HCEC 1CT (cell line): ENCODE results near the gene LITAF.
"Not testable (repeated sequence)": the region's sequence is repeated elsewhere in the genome, so short reads cannot be mapped to it uniquely, and the experiment has no call there.

Experiments used
- DNase-seq: peaks from one replicate; pipeline ENCODE4 v3.0.0-alpha.2; 2017

LITAF gene

DNA sequence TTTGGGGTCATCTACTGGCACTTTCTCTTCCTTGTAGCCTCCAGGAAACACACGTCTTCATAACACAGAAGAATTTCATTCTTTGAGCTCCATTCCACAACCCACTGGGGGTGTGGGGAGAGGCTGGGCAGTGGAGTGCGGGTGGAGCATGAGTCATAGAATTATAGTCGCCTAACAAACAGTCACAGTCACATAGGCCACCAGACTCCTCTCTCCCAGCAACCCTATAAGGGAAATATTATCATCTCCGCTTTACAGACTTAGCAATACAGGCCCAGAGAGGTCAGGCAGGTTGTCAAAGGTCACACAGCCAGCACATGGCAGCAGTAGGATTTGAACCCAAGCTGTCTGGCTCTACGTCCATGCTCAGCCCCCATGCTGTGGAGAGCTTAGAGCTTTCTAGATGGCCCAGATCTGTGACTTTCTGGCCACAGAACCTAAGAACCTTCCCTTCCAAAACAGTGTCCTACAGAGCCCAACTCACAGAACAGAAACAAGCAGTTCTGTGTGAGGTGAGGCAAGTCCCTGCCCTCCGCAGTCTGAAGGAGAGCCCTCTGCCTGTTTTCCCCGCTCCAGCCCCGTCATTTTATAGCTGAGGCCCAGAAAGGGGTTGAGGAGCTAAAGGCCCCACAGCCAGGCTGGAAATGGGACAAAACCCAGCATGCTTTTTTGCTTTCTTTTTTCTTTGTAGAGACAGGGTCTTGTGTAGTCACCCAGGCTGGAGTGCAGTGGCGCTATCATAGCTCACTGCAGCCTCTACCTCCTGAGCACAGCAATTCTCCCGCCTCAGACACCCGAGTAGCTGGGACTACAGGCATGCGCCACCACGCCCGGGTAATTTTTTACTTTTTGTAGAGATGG is 10.7 kb upstream of the LITAF start:
- no peak for DNase-seq

DNA sequence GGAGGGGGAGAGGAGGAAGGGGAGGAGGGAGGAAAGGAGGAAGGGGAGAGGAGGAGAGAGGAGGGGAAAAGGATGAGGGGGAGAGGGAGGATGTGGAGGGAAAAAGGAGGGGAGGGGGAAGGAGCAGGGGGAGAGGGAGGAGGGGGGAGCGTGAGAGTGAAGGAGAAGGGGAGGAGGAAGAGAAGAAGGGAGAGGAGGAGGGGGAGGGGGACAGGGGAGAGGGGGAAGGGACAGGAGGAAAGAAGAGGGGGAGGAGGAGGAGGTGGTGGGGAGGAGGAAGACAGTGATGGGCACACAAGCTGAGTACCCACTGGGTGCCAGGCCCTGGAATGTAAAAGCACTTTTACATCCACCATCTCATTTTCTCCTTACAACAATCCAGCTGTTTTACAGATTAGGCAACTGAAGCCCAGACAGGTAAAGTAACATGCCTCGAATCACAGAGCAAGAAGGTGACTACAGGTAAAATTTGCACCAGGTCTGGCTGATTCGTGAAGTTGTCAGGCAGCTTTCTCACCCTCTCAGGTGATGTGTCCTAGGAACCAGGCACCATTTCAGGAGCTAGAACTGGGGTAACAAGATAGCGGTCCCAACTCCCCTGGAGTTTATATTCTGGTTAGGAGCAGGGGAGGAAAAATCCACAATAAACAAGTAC is 10.0 kb upstream of the LITAF start:
- DNase-seq: no peak

DNA sequence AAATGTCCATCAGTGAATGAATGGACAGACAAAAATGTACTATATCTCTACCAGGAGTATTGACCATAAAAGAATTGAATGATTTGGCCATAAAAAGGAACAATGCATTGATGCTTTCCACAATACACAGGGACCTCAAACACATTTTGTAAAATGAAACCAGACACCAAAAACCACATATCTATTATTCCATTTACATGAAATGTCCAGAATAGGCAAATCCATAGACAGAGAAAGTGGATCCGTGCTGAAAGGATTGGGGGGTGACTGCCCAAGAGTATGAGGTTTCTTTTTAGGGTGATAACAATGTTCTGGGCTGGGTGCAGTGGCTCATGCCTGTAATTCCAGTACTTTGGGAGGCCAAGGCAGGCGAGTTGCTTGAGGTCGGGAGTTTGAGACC is 6.9 kb upstream of the LITAF start:
- no peak for DNase-seq

DNA sequence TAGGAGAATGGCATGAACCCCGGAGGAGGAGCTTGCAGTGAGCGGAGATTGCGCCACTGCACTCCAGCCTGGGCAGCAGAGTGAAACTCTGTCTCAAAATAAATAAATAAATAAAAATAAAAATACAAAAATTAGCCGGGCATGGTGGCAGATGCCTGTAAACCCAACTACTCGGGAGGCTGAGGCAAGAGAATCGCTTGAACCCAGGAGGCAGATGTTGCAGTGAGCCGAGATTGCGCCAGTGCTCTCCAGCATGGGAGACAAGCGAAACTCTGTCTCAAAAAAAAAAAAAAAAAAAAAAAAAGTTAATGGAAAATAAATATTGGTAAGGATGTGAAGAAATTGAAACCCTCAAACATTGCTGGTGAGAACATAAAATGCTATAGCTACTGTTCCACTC is 6.4 kb upstream of the LITAF start:
- not testable (repeated sequence) for DNase-seq

DNA sequence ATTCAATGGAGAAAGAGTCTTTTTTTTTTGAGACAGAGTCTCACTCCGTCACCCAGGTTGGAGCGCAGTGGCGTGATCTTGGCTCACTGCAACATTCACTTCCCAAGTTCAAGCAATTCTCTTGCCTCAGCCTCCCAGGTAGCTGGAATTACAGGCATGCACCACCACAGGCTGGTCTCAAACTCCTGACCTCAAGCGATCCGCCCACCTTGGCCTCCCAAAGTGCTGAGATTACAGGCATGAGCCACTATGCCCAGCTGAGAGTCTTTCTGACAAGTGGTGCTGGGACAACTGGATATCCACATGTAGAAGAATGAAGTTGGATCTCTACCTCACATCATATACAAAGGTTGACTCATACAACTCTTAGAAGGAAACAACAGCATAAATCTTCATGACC is 4.9 kb upstream of the LITAF start:
- not testable (repeated sequence) for DNase-seq

DNA sequence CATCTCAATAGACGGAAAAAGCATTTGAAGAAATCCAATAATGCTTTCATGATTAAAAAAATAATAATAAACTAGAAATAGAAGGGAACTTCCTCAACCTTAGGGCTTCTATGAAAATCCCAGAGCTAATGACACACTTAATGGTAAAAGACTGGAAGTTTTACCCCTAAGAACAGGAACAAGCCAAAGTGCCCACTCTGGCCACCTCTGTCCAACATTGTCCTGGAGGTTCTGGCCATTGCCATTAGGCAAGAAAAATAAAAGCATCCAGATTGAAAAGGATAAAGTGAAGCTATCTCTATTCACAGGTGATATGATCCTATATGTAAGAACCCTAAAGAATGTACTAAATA is 2.5 kb upstream of the LITAF start:
- DNase-seq: no peak

DNA sequence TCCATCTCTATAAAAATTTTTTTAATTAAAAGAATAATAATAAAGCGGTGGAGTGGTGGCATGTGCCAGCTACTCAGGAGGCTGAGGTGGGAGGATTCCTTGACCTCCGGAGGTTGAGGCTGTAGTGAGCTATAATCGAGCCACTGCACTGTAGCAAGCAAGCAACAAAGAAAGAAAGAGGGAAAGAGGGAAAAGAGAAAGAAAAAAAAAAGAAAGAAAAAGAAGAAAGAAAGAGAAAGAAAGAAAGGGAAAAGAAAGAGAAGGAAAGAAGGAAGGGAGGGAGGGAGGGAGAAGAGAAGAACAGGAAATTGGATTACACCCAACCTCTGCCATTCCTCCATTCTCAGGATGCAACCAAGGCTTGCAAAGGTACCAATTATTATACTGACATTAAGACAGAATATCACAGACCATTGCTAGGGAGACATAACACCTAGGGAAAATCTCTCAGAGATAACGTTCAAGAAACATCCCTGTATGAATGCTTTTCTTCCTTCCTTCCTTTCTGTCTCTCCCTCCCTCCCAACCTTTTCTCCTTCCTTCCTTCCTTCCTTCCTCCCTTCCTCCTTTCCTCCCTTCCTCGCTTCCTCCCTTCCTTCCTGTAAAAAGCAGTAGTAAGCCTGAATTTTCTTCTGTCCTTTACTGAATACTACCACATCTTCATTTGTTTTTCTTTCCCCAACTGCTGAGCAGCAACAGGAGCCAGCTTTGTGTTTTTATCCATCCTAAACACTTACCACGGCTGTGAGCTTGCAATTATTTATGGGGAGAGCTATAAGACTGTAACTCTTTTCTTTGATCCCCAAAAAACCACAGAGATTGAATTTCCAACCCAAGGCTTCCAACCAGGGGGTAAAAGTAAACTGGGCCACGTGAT is 1.8 kb upstream of the LITAF start:
- DNase-seq: no peak

DNA sequence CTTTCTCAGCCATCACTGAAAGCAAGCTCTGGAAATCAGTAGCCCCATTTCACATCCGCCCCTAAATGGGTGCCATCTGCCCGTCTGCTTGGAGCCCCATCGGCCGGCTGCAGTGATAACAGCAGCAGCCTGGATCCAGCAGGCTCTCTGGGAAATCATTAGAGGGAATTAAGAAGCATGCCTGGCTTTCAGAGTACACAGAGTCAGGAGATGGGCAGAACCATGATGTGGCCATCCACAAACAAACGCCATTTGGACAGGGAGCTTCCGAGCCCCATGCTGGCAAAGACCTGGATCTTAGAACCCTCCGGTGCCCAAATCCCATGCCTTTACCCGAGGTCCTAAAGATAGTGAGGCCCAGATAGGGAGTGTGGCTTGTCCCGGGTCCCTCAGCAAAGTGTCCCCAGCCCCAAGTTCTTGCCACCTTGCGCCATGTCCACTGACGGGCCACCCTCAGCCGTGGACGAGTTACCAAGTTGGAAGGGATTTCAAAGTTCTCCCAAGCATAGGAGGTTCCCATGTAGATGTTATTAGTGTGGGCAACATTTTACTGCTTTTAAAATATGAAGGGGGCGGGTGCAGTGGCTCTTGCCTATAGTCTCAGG is 1.0 kb upstream of the LITAF start:
- no peak for DNase-seq

DNA sequence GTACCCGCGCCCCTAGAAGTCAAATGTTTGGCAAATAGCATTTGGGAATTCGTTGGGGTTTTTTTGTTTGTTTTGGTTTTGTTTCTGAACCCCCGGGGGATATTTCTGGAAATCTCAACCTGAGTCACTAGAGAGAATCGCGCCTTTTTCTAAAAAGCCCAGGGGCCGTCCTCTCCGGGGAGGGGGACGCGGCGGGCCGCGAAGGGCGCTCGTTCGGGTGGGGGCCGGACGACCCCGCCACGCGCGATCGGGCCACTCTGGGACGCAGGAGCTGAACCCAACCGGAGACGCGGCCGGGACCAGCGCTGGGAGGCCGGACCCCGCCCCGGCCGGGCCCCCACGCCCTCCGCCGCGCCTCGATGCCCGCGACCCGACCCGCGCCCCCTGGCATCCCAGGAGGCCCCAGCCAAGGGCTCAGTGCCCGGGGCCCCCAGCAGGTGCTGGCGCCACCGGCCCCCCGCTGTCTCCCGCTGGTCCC is 302 bp downstream of the LITAF start:
- no peak for DNase-seq

DNA sequence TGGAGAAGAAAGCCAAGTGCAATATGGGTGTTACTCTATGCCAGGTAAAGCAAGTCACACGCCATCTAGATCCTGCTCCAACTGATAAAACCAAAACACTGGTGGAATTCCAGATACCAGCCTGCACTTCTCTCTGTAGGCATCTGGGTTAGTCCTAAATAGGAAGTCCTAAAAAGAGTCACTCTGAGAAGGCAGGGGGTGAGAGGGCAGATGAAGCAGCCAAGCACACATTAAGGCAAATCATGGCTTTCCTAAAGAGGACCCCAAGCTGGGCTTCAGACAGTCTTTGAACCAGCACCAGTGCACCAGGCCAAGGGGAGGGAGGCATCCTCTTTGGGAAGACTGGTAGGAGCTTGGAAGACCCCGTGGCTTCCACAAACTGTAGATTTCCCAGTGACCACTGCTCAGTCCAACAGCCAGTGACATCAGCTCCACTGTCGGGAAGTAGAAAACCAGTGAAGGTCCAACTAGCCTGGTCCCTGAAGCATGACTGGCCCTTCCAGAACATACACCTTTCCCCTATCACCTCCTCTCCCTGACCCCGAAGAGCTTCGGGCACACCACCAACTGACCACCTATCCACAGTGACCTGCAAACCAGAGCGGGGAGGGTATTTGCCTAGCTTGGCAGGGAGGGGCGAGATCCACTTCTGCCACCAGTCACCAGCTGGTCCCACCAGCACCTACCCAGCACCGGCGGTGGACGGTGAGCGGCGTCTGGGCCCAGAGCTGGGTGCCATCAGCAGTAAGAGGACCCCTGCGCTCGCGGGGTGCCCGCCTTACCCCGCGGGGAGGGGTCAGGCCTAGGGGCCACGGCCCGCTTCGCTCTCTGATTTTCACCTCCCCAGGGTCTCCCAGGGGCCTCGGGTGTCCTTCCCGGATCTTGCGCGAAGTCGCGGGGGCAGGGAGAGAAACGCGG is 1.0 kb downstream of the LITAF start:
- DNase-seq: peak; percentile 6

DNA sequence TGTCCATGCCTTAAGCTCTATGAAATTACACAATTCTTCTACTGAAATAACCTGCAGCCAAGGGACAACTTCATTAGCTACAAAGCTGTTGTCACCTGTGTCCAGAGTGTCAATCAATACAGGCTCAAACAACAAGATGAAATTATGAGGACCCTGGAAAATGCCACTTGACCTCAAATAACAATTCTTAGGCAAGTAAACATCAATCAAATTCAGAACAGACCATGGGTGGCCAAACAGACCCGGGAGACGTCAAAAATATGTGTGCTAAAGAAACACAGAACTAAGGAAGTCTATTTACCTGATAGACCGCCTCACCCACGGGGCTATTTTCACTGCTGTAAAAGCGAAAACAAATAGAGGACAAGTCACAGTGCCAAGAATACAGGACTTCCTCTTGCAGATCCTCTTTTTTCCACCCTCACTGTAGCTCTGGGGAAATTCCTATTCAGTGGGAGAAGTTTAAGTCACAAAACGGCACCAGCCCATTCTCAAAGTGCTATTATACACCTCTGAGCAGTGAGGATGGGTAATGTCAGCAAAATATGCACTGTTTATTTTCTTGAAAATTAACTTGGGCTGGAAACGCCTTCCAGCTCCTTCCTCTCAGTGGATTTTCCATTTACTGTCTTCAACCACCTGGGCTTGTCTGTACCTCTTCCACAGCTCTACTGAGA is 2.7 kb downstream of the LITAF start:
- DNase-seq: no peak

DNA sequence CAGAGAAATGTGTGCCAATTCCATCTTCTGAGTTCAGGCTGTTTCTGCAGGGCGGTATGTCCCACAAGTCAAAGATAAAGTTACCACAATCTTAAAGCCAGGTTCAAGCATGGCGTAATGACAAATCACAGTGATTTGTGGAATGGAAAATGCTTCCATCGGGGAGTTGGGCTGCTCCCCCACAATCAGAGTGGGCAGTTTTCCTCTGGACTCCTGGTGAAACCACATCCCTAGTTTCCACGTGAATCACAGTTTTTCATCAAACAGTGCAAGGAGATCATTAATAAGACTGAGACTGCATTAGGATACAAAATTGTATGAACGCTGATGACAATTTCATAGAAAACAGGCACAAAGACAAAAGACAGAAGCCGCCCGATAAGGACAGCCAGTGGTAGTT is 3.6 kb downstream of the LITAF start:
- no peak for DNase-seq

DNA sequence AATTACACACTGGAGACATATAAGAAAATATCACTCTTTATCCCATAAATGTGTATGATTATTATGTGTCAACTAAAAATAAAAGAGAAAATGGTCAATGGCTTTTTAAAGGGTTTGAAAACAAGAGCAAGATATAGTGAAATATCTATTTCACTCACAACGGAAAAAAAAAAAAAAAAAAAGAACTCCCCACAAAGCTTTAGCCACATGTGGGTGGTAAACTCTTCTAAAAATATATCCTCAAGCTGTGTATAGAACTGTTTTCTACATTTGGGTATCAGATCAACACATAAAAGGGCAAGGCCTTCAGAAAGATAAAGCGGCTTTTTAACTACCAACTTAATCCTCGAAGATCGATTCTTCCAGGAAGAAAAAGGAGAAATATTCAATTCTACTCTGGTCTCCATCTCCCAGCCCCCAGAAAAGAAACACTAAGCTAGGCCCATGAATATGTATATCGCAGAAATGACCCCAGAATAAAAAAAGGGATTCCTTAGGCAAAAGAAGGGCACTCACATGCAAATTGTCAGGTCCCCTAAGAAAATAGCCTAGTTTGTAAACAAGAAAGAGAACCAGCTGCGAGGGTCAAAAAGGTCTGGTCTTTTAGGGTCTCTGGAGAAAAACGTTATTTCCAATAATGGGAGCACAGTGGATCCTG is 4.4 kb downstream of the LITAF start:
- DNase-seq: no peak

DNA sequence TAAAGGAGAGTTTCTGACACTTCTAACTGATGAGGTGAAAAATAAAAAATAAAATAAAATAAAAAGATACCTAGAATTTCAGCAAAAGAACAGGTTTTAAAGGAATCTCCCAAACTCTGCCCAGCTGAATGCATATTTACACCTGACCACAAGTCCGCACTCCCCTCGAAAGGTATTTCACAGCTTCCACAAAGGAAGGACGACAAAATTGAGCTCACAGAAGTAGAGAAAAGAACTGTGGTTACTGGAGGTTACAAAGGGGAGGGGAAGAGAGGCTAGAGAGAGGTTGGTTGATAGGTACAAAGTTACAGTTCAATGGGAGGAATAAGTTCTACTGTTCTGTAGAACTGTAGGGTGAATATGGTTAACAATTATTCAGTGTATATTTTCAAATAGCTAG is 5.0 kb downstream of the LITAF start:
- no peak for DNase-seq

DNA sequence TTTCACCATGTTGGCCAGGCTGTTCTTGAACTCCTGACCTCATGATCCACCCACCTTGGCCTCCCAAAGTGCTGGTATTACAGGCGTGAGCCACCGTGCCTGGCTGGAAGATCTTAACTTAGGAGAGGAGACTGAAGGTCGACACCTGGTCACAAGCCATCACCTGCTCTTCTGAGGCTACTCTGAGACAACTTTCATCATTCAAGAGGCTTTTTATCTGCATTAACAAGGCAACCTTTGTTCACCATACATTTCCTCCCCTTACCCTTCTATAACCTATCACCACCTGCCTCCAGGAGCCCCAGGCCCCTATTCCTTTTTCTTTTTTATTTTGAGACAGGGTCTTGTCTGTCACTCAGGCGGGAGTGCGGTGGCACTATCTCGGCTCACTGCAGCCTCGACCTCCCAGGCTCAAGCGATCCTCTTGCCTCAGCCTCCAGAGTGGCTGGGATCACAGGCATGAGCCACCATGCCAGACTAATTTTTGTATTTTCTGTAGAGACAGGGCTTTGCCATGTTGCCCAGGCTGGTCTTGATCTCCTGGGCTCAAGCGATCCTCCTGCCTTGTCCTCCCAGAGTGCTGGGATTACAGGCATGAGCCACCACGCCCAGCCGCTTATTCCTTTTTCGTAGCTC is 6.2 kb downstream of the LITAF start:
- DNase-seq: no peak

DNA sequence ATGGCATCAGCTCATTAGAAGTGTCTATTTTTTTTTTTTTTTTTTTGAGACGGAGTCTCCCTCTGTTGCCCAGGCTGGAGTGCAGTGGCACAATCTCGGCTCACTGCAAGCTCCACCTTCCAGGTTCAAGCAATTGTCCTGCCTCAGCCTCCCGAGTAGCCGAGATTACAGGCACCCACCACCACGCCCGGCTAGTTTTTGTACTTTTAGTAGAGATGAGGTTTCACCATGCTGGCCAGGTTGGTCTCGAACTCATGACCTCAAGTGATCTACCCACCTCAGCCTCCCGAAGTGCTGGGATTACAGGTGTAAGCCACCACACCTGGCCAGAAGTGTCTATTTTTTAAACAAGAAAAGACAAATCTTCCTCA is 9.4 kb downstream of the LITAF start:
- DNase-seq: not testable (repeated sequence)

DNA sequence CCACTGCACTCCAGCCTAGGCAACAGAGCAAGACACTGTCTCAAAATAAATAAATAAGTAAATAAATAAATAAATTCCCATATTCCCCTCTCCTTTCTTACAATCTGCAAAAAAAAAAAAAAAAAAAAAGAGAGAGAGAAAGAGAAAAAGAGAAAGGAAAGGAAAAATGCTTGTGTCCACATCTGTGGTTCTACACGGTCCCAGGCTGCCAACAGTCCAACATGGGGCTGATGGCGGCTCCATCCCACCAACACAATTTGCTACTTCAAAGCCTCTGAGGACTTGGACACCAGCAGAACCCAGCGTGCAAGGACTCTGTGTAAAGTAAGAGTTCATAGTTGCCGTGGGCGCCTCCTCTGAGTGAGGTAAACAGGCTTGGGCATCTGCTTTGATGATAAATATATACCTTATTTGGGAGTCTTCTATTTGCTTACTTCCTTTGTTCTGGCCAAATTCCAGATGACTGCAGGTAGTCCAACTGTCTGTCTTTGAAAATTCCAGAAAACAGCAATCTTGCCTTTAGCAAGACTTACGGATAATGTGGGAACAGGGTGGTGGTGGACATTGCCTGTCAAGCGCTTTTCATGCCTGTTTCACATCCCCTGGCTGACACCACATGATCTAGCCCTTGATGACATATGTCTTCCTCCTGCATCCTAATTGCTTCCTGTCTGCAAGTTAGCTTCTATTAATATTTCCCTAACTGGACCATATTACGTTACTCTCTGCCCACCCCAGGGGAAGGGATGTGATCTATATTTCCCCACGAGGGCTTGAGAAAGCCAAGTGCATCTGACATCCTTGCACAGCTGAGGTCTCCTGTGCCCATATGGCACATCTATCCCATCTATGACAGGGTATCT is 10.1 kb downstream of the LITAF start:
- DNase-seq: no peak

DNA sequence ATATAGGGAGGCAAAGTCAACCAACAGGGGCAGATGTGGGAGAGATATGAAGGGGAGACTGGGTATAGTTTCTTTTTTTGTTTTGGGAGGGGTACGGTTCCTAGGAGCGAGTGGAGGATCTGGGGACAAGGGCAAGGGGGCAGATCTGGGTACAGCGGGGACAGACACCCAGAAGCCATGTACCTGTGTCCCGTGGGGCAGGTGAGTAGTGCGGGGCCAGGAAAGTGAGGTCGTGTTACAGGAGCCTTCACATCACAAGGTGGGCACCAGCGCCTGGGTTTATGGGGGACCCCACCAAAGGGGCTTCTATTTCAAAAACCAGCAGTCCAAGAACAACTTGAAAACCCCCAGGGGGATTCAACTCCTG is 11.5 kb downstream of the LITAF start:
- no peak for DNase-seq

DNA sequence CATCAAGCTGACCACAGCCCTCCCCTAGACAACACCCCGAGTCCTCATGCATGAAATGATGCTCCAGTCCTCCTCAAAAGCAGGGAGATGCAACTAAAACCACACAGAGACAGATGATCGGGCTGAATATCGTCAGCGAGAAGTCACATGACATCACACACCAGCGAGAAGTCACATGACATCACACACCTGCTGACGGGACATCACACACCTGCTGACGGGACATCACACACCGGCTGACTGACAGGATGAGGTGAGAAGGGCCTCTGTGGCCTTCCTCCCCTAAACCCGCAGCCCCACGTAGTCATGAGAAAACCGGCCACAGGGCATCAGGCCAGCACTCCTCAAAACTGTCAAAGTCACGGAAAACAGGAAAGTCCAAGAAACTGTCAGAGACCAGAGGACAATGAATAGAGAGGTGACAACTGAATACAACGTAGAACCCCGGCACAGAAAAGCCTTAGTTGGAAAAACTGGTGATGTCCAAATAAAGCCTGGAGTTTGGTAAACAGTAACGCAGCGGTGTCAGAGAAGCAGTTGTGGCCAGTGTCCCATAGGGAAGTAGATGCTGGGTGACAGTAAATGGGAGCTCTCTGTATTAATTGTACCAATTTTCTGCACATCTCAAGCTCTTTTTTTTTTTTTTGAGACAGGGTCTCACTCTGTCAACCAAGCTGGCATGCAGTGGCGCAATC is 14.3 kb downstream of the LITAF start:
- DNase-seq: no peak
